Activated naive CD8-positive, alpha-beta T cell treated with anti-CD3 and anti-CD28 coated beads, Interleukin-2, amount 50 U/mL, for 16 hours (primary cell): ENCODE measurements around the gene ZNF428.
"Not testable (repeated sequence)": the region's sequence is repeated elsewhere in the genome, so short reads cannot be mapped to it uniquely, and the experiment has no call there.

Experiments
- DNase-seq: peaks from one replicate; pipeline ENCODE4 v3.0.0-alpha.2; 2020; ENCODE audit warnings: low read depth, low spot score

ZNF428 gene

DNA sequence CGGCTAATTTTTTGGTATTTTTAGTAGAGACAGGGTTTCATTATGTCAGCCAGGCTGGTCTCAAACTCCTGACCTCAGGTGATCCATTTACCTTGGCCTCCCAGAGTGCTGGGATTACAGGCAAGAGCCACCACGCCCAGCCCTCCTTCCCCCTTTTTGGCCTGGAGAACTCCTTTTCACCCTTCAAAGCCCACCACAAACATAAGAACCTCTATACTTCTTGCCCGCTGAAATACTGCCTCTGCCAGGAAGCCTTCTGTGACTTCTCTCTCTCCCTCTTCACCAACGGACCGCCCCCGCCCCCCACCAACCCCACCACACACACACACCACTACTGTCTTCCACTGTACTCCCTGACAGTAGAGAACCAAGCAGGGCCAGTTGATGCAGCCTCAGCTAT is 2.5 kb downstream of the ZNF428 start:
- DNase-seq: no peak

GRCh38 chr19:43616306-43616705 is 3.1 kb downstream of the ZNF428 start:
- DNase-seq: no peak

DNA sequence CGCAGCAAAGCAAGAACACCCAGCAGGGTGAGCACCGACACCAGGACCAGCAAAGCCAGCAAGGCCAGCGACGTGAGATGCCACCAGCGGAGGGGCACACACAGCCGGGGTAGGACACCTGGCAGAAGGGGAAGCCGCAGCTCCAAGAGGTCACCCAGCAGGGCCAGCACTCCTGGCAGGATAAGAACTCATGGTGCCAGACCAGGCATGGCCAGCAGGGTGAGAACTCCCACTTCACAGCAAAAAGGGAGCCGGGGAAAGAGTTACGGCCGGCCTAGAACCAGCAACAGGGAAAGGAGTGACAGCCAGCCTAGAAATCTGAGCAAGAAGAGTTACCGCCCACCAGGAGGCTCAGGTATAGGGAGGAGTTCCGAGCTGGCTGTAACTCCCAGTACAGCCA is 7.1 kb downstream of the ZNF428 start:
- DNase-seq: no peak

GRCh38 chr19:43611788-43612187 is 7.6 kb downstream of the ZNF428 start, which contains the start of gene SRRM5:
Gene SRRM5, plus strand, starts transcription at chr19:43612088. Its CDS starts 34 bp downstream, at chr19:43612122.
- DNase-seq: no peak

DNA sequence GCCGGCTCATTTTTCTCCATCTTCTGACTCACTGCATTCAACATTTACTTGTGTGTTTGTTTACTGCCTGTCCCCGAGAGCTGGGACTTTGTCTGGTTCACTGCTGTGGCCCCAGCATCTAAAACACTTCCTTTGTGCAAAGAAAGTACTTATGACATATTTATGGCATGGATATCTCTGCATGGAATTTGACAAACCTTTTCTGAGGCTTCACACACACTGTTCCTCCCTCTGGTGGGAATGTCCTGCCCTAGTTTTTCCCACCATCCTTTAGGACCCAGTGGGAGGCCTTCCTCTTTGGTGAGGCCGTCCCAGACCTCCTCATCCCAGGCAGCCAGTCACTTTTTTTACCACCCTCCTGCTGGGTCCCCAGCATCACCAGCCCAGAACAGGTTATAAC is 8.9 kb downstream of the ZNF428 start:
- DNase-seq: no peak

DNA sequence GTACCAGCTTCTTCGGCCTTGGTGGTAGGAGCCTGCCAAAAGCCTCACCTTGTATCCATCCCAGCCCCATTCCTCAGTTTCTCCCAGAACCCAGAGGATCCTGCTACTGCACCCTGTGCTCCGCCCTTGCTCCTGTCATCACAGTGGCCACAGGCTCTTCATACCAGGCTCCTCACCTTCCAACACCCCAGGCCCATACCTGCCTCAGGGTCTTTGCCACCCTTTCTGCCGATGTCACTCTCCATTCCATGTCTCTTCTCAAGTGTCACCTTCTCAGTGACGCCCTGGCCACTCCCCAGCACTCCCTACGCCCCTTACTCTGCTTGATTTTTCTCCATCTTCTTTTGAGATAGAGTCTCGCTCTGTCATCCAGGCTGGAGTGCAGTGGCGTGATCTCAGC is 9.6 kb downstream of the ZNF428 start:
- DNase-seq: no peak

- DNase-seq: no peak
These were observed 11.9 kb downstream of the ZNF428 start for GRCh38 chr19:43607238-43608205.

GRCh38 chr19:43606569-43607229 is 12.7 kb downstream of the ZNF428 start:
- no peak for DNase-seq

DNA sequence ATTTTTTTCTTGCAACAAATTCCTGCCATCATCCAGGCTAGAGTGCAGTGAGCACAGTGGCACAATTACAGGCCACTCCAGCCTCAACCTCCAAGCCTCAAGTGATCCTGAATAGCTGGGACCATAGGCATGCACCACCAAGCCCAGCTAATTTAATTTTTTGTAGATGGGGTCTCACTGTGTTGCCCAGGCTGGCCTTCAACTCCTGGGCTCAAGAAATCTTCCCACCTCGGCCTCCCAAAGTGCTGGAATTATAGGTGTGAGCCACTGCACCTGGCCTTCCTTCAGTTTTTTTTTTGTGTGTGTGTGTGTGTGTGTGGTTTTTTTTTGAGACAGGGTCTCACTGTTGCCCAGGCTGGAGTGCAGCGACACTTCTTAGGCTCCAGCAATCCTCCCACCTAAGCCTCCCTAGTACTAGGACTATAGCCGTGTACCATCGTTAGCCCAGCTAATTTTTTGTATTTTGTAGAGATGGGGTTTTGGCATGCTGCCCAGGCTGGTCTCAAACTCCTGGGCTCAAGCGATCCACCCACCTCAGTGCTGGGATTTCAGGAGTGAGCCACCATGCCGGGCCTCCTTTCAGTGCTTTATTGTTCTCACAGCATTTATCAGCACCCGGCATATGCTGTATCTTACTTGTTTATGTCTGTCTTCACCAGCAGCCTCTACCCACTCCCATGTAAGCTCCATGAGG is 13.4 kb downstream of the ZNF428 start:
- DNase-seq: no peak

- not testable (repeated sequence) for DNase-seq
These were observed 19.1 kb downstream of the ZNF428 start for GRCh38 chr19:43600326-43600725.

DNA sequence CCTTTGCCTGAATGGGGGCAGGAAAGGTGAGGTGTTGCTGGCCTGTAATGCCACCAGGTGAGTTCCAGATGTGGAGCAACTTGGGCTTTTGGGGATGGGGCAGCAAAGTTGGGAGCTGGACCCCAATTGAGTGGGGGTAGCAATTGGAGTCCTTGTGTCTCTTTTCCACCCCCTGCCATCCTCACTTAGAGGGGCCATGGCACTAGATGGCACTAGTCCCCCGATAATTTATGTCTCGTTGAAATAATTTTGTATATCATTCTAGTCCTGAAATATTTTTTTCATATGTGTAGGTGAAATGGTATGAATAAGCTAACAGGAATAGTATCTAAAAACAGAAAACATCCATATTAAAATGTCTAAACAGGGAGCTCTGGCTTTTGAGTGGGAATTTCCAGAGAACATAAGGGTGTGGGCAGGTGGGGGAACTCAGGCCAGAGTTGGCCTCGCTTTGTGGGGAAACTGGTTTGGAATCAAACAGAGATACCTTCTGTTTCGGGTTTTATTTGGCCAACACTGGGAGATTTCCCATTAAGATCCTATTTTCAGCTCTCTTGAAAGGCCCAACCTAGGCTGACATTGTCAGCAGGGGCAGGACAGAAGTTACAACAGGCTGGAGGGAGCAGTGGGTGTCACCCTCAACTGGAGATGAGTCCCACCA is 19.7 kb downstream of the ZNF428 start:
- no peak for DNase-seq

DNA sequence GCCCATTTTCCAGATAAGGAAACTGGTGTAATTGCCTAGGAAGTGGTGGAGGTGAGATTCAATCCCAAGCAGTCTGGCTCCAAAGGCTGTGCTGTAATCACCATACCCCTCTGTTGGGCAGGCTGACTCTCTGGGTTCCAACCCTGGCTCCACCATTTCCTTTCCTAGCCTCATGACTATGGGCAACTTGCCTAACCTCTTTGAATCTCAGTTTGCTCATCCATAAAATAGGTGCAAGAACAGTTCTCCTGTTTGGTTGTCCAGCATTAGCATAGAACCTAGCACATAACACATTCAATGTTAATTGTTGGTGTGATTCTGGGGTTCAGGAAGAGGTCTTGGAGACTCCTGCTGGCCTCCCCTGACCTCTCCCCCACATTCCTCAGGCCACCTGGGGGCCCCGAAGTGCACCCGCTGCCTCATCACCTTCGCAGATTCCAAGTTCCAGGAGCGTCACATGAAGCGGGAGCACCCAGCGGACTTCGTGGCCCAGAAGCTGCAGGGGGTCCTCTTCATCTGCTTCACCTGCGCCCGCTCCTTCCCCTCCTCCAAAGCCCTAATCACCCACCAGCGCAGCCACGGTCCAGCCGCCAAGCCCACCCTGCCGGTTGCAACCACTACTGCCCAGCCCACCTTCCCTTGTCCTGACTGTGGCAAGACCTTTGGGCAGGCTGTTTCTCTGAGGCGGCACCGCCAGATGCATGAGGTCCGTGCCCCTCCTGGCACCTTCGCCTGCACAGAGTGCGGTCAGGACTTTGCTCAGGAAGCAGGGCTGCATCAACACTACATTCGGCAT is 20.8 kb downstream of the ZNF428 start:
- no peak for DNase-seq

DNA sequence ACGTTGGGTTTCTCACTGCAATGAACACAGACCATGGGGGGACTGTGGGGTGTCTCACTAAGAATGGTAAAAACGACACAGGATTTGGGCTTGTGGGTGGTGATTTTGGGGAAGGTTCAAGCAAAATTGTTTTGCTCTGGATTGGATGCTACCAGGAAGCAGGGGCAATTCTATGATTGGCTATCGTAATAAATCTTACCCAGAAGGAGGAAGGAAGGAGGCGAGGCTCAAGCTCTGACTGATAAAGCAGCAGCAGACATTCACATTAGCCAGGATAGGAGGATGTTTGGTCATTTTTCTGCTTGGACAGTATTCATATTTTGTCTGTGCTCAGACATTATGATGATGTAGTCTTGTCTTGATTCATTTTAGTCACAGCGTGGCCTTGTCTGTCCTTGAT is 21.6 kb downstream of the ZNF428 start:
- no peak for DNase-seq

GRCh38 chr19:43596842-43597461 is 22.5 kb downstream of the ZNF428 start:
- no peak for DNase-seq

DNA sequence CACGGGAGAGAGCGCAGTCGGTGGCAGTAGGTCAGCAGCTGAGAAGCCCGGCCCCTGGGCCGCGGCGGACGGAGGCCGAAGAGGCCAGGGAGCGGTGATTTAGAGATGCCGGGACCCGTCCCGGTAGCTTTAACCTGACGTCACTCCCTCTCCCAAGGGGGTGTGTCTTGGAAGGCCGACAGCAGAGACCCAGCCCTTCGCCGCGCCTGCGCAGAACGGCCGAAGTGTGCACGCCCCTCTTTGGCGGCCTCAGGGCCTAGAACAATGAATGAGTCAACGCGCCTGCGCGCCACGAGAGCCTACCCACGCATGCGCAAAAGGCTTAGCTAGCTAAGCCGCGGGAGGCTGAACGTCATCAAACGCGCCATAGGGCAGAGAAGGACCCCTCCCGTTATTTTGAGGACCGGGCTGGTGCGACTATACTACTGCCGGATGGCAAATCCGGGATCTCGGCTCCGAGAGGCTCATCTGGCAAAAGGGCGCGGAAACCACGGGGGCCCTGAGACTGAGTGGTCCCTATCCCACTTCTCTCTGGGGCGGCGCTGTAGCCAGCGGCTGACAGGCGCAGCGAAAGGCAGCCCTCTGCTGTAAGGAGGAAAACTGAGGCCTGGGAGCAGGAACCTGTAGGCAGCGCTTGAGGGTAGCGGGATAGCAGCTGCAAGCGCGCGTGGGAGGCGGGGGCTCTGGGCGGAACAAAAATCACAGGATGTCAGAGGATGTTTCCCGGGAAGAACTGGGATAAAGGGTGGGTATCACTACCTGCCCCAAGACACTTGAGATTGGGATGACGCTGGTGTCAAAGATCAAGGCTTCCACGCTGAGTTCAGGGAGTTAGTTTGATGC is 23.2 kb downstream of the ZNF428 start, which contains the start of the genes IRGQ and ZNF576:
Gene IRGQ, minus strand, starts transcription at position 136 of the 843 bp plus-strand sequence. CDS start 796 bp downstream, outside the sequence.
Gene ZNF576, plus strand, starts transcription at position 597 of the 843 bp plus-strand sequence. CDS start 514 bp downstream, outside the sequence.
- peak; percentile 98 for DNase-seq

- DNase-seq: no peak
These were observed 23.8 kb downstream of the ZNF428 start for GRCh38 chr19:43595605-43595998.

DNA sequence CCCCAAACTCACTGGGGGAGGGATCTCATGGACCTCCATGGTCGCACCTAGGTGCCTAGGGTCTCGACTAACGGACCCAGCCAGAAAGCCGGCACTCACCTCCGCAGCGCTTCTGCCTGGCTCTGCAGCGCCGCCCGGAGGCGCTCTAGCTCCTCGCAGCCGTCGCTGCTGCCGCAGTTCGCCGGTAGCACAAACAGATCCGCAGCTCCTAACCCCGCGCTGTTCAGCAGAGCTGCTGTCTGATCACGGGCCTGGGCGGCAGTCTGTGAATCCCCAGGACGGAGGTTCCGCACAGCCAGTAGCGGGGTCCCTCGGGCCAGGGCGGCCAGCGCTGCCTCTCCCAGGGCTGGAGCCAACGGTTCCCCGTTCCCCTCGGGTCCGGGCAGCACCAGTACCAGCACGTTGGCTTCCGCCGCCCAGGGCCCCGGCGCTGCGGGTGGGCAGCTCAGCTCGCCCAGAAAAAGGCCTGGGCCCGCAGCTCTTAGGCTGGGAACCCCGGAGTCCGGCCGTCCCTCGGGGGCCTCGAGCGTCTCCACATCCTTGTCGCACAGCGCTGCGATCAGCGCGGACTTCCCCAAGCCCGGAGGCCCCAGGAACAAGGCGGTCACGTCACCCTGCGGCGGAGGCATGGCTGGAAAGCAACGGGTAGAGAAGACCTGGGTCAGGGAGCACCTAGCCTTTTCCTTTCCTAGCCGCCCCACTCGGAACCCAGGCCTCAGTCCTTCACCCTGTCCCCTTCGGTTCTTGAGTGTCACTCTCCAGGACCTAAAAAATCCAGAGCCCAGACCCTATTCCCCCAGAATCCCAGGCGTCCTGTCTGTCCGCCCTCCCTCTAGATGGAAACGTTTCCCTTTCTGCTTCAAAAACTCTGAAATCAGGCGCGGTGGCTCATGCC is 24.5 kb downstream of the ZNF428 start:
- DNase-seq: peak; percentile 18

DNA sequence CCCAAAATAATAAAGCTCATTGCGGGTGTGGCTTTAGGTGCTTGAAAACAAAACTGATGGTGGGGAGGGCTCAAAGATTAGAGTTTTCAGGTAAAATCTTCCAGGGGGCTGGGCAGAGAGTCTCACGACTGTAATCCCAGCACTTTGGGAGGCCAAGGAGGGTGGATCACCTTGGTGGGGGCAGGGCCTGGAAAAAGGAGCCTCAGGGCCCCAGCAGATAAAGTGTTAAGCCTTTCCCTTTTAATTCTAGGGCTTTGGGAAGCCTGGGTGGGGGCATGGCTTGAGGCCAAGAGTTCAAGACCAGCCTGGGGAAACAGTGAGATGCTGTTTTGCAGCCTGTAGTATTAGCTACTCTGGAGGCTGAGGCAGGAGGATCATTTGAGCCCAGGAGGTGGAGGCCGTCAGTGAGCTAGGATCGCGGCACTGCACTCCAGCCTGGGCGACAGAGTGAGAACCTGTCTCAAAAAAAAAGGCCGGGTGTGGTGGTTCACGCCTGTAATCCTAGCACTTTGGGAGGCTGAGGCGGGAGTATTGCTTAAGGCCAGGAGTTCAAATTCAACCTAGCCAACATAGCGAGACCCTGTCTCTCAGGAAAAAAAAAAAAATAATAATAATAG is 25.2 kb downstream of the ZNF428 start:
- DNase-seq: no peak
